Neutrophil (primary cell): Measurements from ENCODE around the gene SLC7A6.

Experiments
- H3K27ac ChIP-seq: fragments of 200-600 bp; sonication (generic); 2 replicates; pipeline ENCODE4 v1.5.1; 2016; ENCODE audit warnings: mild to moderate bottlenecking, moderate library complexity
- H3K27me3 ChIP-seq: fragments of 200-600 bp; sonication (generic); 2 replicates; pipeline ENCODE4 v1.6.0; 2016; ENCODE audit warnings: mild to moderate bottlenecking
- H3K36me3 ChIP-seq: fragments of 200-600 bp; sonication (generic); 2 replicates; pipeline ENCODE4 v1.5.1; 2017
- H3K4me1 ChIP-seq, 2 experiments: fragments of 200-600 bp in 1 of 2; sonication (generic) in 1 of 2; 1 replicate in 1 of 2; 2 replicates in 1 of 2; pipeline versions ENCODE4 v1.5.1 to v1.6.1; 2013 to 2016; ENCODE audit warnings: low read depth in 1 of 2, low read length in 1 of 2, mild to moderate bottlenecking in 1 of 2, moderate library complexity in 1 of 2; ENCODE audit not compliant: control insufficient read depth in 1 of 2, insufficient read depth in 1 of 2
- H3K4me3 ChIP-seq, 2 experiments: fragments of 200-600 bp in 1 of 2; sonication (generic) in 1 of 2; 1 replicate in 1 of 2; 2 replicates in 1 of 2; pipeline ENCODE4 v1.5.1; 2013 to 2016; ENCODE audit warnings: low read depth in 1 of 2, low read length in 1 of 2, mild to moderate bottlenecking in 1 of 2, moderate library complexity in 1 of 2
- H3K9me3 ChIP-seq: fragments of 200-600 bp; sonication (generic); 2 replicates; pipeline ENCODE4 v1.5.1; 2016
- CTCF ChIP-seq: fragments of 200-600 bp; sonication (generic); IDR thresholded peaks from 2 replicates; pipeline ENCODE4 v1.5.1; 2016; ENCODE audit warnings: antibody characterized with exemption

SLC7A6 gene

GRCh38 chr16:68345351-68345810, 81.1 kb downstream of the SLC7A6 start:
- no peak for TF ChIP-seq CTCF
- Histone ChIP-seq H3K27ac (no peak overlapping the region), H3K36me3 (peaks cover 80% of the 10 kb centered on the region), H3K27me3 (no peaks in the 10 kb centered on the region), H3K4me3 (no peak overlapping the region), H3K4me1 (no peaks in the 10 kb centered on the region), H3K9me3 (no peaks in the 10 kb centered on the region)

- no peaks in the 10 kb centered on the region for H3K27me3 ChIP-seq
- no peak overlapping the region for H3K4me3 ChIP-seq
- no peak for TF ChIP-seq CTCF
- H3K4me1 ChIP-seq: no peaks in the 10 kb centered on the region
- H3K27ac ChIP-seq: no peak overlapping the region
- H3K9me3 ChIP-seq: no peaks in the 10 kb centered on the region
- H3K36me3 ChIP-seq: peaks cover 74% of the 10 kb centered on the region
Observed at GRCh38 chr16:68345958-68346635, 81.8 kb downstream of the SLC7A6 start.

GRCh38 chr16:68346892-68347480, 82.7 kb downstream of the SLC7A6 start:
- no peak overlapping the region for H3K27ac ChIP-seq
- no peak overlapping the region for H3K4me3 ChIP-seq
- no peaks in the 10 kb centered on the region for H3K27me3 ChIP-seq
- H3K36me3 ChIP-seq: peaks cover 74% of the 10 kb centered on the region
- no peak for TF ChIP-seq CTCF
- H3K4me1 ChIP-seq: no peaks in the 10 kb centered on the region
- no peaks in the 10 kb centered on the region for H3K9me3 ChIP-seq

- no peaks in the 10 kb centered on the region for H3K9me3 ChIP-seq
- no peaks in the 10 kb centered on the region for H3K27me3 ChIP-seq
- no peak overlapping the region for H3K4me3 ChIP-seq
- peaks cover 73% of the 10 kb centered on the region for H3K36me3 ChIP-seq
- TF ChIP-seq CTCF: no peak
- H3K4me1 ChIP-seq: no peaks in the 10 kb centered on the region
- no peak overlapping the region for H3K27ac ChIP-seq
Observed at GRCh38 chr16:68347605-68348004, 83.3 kb downstream of the SLC7A6 start.

GRCh38 chr16:68348639-68349445, 84.5 kb downstream of the SLC7A6 start:
- Histone ChIP-seq H3K27ac (no peak overlapping the region), H3K27me3 (no peaks in the 10 kb centered on the region), H3K9me3 (no peaks in the 10 kb centered on the region), H3K4me3 (no peak overlapping the region), H3K36me3 (peaks cover 81% of the 10 kb centered on the region), H3K4me1 (no peaks in the 10 kb centered on the region)
- TF ChIP-seq CTCF: no peak
